Measurements from ENCODE around the gene FAAP20.
A peak's percentile ranks its signal among the peaks of the same experiment; 100 is the strongest.

The FAAP20 gene

DNA sequence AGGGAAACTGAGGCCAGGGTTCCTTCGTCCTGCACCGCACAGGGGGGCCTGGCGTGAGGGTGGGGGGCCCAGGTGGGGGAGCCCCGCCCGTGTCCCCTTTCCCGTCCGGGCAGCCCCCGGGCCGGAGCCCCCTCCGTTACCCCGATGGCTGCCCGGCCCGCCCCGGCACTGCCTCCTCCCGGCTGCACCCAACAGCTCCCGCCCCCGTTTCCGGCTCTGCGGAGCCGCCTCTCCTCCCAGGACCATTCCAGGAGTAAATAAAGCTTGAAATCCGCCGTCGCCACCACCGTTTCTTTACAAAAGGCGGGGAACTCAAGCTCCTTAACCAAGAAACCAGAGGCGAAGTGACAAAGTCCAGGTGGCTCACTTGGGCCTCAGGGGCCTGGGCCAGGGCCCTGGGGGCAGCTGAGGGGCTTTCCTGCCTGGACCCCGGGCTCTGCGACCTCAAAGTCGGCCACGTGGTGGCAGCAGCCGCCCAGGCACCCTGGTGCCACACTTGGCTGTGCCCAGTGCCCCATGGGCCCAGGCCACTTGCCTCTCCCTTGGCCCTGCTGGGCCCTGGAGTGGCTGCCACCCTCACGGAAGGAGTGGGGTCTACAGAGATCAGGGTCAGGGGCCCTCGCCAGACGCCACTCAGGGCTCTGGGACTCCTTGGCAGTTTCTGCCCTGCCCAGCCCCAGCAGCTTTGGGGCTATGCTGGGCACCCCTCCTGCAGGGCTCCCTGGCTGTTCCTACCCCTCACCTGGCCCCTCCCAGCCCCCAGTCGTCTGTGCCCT lies 514 bp upstream of the FAAP20 start:
- peak; percentile 76 for DNase-seq (ENCODE audit: low read depth)

DNA sequence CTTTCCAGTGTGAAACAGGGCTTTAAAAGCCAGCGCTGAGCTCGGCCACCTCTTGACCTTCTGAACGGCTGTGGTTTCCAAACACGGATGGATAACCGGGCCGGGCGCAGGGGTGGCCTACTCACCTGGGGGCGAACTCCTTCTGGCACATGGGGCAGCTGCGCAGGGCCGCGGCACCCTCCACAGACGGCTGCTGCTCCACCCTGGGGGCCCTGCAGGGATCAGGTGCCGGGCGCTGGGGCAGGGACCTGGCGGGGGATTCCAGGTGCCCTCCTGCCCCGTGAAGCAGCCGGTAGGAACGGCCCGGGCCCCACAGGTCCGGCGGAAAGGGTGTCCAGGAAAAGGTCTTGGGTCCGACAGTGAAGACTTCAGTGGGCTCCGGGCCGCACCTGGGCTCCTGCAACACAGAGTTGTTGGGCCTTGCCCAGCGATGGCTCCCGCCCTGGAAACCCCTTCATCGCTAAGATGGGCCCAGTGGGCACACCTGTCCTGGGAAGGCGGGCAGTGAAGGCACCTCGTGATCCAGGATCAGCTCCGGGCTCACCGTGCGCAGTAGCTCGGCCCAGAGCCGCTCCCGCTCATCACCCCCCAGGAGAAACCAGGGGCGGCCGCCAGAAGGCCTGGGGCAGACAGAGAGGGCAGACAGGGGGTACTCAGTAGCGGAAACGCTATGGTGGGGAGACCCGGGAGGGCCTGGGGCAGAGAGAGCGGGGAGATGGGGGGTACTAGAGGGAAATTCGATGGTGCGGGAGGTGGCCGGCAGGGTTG lies 874 bp downstream of the FAAP20 start:
- DNase-seq (ENCODE audit: low read depth) = no peak

DNA sequence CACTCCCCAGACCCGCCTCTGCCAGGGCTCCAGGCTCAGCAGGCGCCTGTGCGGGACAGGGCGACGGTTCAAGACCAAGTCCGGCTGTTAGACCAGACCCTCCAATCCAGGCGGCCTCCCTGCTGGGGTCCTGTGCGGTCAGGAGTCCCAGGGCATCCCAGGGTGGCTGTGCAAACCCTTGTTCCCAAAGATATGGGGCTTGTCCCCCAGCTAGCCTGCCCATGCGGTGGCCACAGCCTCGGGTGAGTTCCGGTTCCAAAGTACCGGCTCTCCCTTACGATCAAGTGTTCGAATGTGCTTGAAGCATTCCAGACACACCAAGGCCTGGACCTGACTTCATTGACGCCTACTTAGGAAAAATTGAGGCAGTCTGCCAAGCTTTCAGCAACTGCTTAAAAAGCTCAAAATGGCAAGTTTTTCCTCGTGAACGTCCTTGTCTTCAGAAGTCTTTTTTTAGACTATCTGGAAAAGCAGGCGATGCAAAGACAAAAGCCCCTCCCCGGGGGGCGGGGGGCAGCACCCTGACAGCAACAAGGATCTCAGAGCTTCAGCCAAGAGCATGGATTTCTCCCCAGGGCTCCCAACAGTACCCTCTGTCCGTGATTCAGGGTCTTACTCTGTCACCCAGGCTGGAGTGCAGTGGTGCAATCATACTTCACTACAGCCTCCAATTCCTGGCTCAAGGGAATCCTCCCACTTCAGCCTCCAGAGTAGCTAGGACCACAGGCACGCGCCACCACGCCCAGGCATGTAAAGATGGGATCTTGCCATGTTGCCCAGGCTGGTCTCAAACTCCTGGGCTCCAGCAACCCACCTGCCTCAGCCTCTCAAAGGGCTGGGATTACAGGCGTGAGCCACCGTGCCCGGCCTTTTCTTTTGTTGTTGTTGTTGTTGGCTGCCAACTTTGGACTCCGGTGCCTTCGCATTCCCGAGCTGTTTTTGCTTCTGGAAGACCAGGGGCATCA lies 2.3 kb downstream of the FAAP20 start:
- no peak for DNase-seq (ENCODE audit: low read depth)

DNA sequence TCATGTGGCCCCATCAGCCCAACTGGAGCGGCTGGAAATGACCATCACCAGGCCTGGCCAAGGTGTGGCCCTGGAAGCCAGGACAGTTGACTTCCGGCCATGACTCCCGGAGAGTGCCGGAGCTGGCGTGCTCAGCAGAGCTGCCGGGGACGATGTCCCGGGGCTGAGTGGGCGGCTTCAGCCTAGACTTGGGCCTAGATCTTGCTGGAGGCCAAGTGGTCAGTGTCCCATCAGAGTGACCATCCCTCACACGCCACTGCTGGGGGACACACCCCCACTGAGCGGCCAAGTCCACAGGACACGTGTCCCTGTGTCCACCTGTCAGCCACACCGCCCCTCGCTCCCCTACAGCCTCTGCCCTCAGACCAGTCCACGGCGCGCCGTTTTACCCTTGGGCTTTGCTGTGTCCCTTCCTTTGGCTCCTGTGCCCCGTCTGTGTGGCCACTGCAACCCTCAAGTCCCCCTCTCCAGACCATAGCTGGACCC lies 4.0 kb downstream of the FAAP20 start:
- no peak for DNase-seq (ENCODE audit: low read depth)

DNA sequence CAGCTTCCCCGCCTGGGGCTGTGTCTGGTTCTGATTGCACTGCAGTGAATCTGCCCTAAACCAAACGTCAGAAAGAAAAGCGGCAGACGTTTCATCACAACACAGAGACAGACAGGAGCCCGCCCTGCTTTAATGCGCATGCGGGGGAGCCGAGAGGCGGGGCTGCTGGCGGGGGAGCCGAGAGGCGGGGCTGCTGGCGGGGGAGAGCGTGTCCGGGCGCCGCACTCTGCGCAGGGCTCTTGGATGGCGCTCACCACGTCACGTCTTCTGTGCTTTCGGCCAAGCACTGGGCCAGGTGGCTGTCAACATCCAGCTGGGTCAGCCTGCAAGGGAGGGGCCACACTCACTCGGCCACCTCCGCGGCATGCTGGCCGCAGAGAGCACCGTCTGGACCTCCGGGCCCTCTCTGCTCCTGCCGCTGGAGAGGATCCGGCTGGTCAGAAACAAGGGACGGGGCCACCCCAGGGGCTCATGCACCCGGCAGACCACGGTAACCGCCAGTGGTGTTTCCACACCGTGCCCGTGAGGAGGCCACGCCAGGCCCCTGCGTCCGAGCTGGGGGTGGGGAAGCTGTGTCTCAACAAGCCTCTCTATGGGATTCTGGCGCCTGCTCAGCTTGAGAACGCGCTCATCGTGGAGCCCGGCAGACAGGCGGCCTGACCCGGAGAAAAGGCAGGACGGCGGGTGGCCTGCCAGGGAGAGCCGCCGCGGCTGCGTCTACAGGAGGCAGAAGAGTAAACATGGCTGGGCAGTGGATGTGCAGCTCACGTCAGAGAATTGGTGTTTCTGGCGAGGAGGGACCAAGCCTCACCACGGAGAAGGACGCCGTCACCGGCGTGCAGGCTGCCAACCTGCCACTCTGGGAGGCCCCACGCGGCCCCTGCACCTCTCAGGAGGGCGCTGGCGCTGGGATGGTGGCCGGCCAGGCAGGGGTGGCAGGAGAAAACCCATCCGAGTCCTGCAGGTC lies 4.8 kb downstream of the FAAP20 start:
- peak; percentile 84 for DNase-seq (ENCODE audit: low read depth)

DNA sequence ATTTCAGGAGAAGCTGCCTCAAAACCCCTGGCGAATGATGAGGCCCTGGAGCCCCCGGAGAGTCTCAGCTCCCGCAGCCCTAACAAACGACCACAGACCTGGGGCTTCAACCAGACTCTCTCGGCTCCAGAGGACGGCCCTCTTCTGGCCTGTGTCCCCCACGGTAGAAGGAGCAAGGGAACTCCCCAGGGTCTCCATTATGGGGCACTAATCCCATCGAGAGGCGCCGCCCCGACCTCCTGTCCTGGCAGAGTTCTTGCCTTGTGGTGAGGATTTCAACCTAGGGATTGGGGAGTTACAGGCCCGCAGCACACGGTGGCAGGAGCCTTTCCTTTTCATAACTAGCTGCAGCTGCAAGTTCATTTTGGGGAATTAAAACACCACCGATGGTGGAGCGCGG lies 6.2 kb downstream of the FAAP20 start:
- no peak for DNase-seq (ENCODE audit: low read depth)

DNA sequence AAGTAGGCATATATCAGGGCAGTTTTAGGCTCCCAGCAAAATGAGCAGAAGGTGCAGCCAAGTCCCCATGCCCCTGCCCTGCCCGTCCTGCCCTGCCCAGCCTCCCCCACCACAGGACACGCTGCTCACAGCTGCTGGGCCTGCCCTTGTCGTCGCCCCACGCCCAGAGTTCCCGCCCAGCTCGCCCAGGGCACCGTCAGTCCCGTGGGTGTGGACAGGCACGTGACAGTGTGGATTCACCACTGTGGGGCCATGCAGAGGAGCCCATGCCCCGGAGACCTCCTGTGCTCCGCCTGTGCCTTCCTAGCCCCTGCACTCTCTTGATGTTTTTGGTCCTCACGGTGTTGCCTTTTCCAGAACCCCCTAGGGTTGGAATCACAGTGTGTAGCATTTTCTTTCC lies 7.0 kb downstream of the FAAP20 start:
- DNase-seq (ENCODE audit: low read depth) = no peak

DNA sequence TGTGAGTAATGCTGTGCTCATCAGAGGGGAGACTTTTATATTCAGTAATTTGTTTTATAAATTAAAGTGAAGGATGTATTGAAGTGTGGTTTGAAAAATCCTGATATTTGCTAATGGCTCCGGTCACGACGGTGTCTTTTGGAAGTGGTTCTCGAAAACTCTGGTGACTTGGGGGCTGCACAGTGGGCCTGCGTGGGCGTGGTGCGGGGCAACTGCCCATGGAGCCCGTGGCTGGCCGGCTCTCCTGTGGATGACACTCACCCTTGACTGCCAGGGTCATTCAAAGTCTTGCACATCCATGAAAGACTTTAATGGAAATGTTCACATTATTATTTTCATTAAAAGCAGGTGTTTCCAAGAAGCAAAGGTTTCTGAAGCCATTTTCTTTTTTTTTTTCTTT lies 7.7 kb downstream of the FAAP20 start:
- DNase-seq (ENCODE audit: low read depth) = no peak

DNA sequence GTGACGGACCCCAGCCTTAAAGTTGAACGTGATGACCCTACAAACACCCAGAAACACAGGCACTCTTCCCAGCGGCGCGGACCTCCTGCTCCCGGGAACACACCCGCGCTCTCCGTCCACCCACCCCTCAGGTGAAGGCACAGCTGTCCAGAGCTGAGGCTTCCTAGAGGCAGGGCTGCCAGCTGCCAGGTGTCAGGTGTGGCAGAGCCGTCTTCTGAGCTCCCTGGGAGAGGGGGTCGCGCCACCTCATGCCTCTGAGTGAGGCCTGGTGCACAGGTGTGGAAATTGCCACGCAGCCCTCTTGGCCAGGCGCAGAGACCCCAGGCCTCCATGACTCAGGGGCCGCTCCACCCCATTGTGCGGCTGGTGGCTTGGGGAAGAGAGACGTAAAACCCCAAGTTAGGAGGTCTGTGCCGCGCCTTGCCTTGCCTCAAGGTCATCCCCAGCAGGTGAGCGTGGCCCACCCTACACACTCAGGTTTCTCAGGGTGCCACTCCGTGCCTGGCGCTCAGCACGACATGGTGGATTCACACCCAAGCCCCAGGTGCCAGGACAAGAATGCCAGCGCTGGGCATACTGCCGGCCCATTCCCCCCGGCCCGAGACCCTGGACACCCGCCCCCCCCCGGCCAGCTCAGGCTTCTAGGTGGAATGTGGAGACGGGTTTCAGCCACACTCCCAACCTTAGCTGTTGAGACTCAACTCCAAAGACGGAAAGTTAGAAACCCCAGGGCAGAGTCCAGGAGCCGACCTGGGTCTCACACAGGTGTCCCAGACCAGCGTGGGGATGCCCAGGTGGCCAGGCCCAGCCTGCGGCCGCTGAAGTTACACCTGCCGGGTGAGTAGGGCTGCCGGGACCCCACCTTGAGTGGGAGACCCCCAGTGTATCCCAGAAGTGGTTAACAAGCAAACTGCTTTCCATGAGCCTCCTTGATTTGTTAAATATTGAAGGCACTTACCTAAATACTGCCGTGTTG lies 8.4 kb downstream of the FAAP20 start:
- no peak for DNase-seq (ENCODE audit: low read depth)

DNA sequence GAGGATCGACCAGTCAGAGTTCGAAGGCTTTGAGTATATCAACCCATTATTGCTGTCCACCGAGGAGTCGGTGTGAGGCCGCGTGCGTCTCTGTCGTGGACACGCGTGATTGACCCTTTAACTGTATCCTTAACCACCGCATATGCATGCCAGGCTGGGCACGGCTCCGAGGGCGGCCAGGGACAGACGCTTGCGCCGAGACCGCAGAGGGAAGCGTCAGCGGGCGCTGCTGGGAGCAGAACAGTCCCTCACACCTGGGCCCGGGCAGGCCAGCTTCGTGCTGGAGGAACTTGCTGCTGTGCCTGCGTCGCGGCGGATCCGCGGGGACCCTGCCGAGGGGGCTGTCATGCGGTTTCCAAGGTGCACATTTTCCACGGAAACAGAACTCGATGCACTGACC lies 9.6 kb downstream of the FAAP20 start:
- DNase-seq (ENCODE audit: low read depth) = no peak

DNA sequence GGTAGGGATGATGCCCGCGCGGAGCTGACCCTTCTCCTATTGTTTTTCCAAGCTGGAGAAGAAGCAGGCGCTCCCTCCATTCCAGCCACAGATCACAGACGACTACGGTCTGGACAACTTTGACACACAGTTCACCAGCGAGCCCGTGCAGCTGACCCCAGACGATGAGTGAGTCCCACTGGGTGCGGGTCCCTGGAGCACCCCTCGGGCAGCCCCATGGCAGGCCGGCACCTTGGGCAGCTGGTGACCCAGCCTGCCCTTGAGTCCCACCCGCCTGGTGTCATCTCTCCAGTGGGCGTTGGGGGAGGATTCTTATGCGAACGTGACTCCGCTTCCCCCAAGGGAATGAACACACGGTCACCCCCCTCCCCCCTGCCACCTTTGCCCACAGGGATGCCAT lies 10.0 kb downstream of the FAAP20 start:
- no peak for DNase-seq (ENCODE audit: low read depth)

DNA sequence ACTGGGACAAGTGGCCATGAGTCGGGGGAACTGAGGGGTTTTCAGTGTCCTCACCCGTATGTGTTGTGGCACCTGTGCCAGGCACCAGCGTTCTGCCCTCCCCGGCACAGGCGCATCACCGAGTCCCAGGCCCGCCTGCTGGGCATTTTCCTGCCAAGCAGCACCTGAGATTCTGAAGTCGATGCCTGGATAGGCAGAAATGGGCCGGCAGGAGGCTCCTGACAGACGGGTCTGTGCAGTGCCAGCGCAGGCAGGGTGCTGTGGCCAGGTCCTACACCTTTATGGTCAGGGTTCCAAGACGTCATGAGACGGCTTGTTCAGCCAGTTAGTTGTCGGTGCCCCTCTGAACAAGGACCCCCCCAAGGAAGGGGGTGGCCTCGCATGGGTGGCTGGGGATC lies 10.6 kb downstream of the FAAP20 start:
- no peak for DNase-seq (ENCODE audit: low read depth)

DNA sequence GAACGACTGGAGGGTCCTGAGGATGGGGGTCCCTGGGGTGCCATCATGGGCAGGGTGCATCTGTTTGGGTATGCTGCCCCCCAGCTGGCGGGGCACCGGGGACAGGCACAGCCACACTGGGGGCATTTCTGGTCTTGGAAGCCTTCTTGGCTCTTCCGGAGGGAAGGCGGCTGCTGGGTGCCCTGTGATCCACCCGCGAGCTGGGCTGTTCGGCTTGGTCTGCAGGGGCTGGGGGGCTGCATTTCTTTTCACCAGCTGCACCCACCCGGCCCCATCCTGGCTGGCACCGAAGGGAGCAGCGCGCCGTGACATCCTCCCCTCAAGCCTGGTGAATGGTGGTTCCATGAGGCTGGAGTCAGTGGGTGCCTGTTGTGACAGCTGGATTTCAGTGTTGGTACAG lies 12.2 kb downstream of the FAAP20 start:
- DNase-seq (ENCODE audit: low read depth) = no peak

DNA sequence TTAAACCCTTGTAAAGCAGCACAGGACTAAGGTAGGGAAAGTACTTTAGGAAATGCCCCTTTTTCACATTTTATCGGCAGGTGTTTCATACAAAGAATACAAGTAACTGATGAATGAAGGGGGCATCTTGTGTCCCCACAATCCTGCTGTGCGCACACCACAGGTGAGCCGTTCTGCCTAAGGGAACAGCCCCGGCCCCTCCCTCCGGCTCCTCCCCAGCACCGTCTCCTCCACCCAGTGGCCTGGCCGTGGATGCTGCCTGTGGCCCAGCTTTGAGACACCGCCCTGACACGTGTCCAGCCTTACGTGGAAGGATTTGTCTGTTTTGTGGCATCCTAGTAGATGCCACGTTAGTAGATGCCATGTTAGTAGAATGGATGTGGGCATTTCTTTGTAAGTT lies 12.8 kb downstream of the FAAP20 start:
- DNase-seq (ENCODE audit: low read depth) = no peak

DNA sequence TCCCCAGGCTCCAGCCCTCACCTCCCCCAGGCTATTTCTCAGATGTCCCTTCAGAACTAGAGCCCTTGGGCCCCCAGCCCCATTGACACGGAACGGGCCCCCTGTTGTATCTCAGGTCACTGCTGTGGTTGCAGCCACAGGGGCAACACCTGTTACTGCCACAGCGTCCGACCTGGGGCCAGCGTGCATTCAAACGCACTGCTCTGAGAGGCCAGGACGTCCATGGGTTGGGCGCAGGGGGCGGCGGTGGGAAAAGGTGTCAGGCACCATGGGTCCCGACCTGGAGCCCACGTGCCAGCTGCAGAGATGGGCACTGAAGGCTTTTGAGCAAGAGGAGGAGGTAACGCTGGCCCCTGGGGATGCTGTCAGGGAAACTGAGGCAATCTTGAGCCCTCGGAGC lies 13.3 kb downstream of the FAAP20 start:
- no peak for DNase-seq (ENCODE audit: low read depth)

DNA sequence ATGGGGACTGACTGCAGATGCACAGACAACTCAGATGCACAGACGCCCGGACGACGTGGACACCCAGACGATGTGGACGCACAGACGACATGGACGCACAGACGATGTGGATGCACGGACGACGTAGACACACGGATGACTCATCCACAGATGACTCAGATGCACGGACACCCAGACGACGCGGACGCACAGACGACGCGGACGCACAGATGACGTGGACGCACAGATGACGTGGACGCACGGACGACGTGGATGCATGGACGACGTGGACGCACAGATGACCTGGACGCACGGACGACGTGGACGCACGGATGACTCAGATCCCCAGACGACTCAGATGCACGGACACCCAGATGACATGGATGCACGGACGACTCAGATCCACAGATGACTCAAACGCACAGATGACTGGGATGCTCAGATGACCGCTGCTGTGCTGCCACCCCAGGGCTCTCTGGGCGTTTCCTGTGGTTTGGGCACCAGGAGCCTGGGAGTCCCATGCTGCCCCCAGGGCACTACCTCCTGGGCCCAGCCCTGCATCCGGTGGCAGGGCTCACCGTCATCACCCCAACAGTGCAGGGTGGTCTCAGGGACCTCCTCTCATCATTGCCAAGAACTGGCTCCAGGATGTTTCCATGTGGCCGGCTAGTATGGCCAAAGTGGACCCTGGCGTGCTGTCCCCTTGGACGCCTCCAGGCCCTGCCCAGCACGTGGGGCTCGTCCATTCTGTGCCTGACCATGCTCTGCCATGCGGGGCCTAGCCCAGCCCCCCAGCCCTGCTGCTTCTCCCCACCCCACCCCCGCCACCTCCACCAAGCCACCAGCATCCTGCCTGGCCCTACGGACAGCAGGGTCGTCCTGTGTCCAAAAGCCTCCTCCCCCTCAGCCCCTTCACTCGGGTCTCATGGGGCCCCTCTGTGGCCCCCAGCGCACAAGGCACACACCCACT lies 14.0 kb downstream of the FAAP20 start:
- DNase-seq (ENCODE audit: low read depth) = no peak

DNA sequence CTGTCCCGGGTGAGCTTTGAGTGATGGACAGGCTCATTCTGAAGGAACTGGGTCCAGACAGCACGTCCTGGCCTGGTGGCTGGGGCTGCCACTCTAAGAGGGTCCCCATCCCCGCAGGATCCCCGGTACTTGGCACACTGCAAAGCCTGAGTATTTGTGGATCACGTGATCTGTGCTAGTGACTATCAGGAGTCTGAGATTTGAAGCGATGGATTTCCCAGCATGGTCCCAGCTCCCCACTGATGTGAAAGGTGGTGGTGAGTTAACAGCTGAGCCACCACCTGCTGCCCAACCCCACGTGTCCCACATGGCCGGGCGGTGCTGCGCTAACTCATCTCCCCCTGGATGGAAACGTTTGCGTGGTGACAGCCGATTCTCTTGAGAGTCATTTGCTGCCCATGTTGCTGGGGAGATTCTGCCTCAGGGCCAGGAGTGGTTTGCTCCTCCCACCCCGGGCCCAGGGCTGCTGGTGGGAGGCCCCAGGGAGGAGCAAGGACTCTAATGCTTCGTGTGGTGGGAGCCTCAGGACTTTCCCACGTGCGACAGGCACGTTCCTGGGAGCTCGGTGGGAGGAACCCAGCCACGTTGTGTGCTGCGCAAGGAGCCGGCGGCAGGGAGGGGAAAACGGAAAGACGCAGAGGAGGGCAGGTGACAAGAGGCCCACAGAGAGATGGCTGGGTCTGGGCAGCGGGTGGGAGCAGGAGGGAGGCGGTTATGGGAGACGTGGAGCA lies 15.1 kb downstream of the FAAP20 start:
- DNase-seq (ENCODE audit: low read depth) = no peak

DNA sequence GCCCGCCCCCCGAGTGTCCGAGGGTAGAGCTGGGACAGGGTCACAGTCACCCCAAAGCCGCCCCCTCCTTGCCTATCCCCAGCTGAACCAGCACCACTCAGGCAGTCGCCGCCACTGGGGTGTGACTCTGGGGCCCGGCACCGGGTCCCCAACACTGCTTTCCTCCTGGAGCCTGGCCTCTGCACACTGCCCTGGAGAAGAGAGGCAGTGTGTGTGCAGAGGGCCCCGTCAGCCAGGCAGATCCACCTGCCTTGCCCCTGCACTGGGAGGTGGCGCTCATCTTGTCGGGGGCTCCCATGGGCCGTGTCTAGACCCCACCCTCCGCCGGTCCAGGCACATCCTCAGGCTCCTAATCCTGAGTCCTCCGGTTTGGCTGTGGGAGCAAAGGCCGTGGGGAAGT lies 15.7 kb downstream of the FAAP20 start:
- DNase-seq (ENCODE audit: low read depth) = no peak
